CD4-positive, CD25-positive, alpha-beta regulatory T cell (primary cell): Measurements from ENCODE around the gene CBY2. TPM values are rescaled to one million over a fixed set of nuclear protein-coding genes. Genes with fewer than 3 reads are reported as not detected.
"Not testable (repeated sequence)": the region's sequence is repeated elsewhere in the genome, so short reads cannot be mapped to it uniquely, and the experiment has no call there.

ENCODE experiments used
- ATAC-seq, 2 donors: fragments of 150-1000 bp; cut with Tn5 transposase; one replicate each; pipeline ENCODE4 v1.10.0; 2021; ENCODE audit warnings: low read depth in 2 of 2, moderate number of reproducible peaks in 2 of 2, moderate library complexity in 1 of 2
- DNase-seq, 3 donors: peaks; one replicate each; pipeline versions ENCODE4 v3.0.0 to v3.0.0-alpha.2; 2012 to 2022; ENCODE audit warnings: mixed read lengths in 1 of 3
- H3K27ac ChIP-seq: one replicate; pipeline ENCODE4 v1.7.0; 2013; ENCODE audit warnings: mild to moderate bottlenecking, low read length; ENCODE audit not compliant: insufficient read depth, poor library complexity, severe bottlenecking
- H3K27me3 ChIP-seq: one replicate; pipeline ENCODE4 v1.7.0; 2013; ENCODE audit warnings: low read length; ENCODE audit not compliant: control insufficient read depth, insufficient read depth
- H3K36me3 ChIP-seq: one replicate; pipeline ENCODE4 v1.7.0; 2013; ENCODE audit warnings: mild to moderate bottlenecking, low read length, moderate library complexity; ENCODE audit not compliant: control insufficient read depth, insufficient read depth
- H3K4me1 ChIP-seq: 2 replicates; pipeline ENCODE4 v1.7.0; 2013; ENCODE audit warnings: mild to moderate bottlenecking, low read length; ENCODE audit not compliant: insufficient read depth, control insufficient read depth, poor library complexity, severe bottlenecking
- H3K4me3 ChIP-seq: one replicate; pipeline ENCODE4 v1.7.0; 2013; ENCODE audit warnings: low read depth, mild to moderate bottlenecking, low read length, moderate library complexity
- H3K9me3 ChIP-seq, 2 experiments: 1 replicate in 1 of 2; 2 replicates in 1 of 2; pipeline ENCODE4 v1.7.0; 2013; ENCODE audit warnings: low read length in 2 of 2, mild to moderate bottlenecking in 1 of 2, moderate library complexity in 1 of 2; ENCODE audit not compliant: control insufficient read depth in 2 of 2
- H3K27ac Mint-ChIP-seq, 3 donors: one replicate each; pipeline ENCODE4 v1.8.0; 2020 to 2022; ENCODE audit warnings: mild to moderate bottlenecking in 3 of 3, mixed read lengths in 3 of 3, moderate library complexity in 2 of 3
- H3K27me3 Mint-ChIP-seq: one replicate; pipeline ENCODE4 v1.8.0; 2022; ENCODE audit warnings: mild to moderate bottlenecking, mixed read lengths
- H3K36me3 Mint-ChIP-seq: one replicate; pipeline ENCODE4 v1.8.0; 2020; ENCODE audit warnings: mixed read lengths
- H3K4me1 Mint-ChIP-seq, 4 donors: one replicate each; pipeline ENCODE4 v1.8.0; 2020 to 2022; ENCODE audit warnings: mixed read lengths in 4 of 4, mild to moderate bottlenecking in 1 of 4
- H3K4me3 Mint-ChIP-seq, 4 donors: one replicate each; pipeline ENCODE4 v1.8.0; 2020 to 2022; ENCODE audit warnings: mild to moderate bottlenecking in 4 of 4, mixed read lengths in 4 of 4, moderate library complexity in 3 of 4
- H3K9me3 Mint-ChIP-seq, 7 donors: one replicate each; pipeline ENCODE4 v1.8.0; 2020 to 2022; ENCODE audit warnings: mixed read lengths in 7 of 7, mild to moderate bottlenecking in 3 of 7, moderate library complexity in 2 of 7
- polyA plus RNA-seq, 4 donors: library from polyadenylated mRNA; unstranded; fragments of 300-500 nt; fragmentation: Illumina TruSeq; gene quantifications; one replicate each; pipeline ENCODE4 v1.2.3, GENCODE V29; 2021
- total RNA-seq: library from RNA; stranded (reverse); gene quantifications from one replicate; pipeline ENCODE4 v1.2.3, GENCODE V29; 2022

Gene CBY2
- total and polyA plus RNA-seq, 5 donors from 2014 or later, result 0.16 to 0.96 (median 0.40) TPM

- no peak overlapping the region for H3K27ac Mint-ChIP-seq
- no peaks in the 10 kb centered on the region for H3K27me3 ChIP-seq
- peaks cover 11% of the 10 kb centered on the region for H3K27me3 Mint-ChIP-seq
- H3K27ac ChIP-seq, result no peak overlapping the region
- H3K4me1 ChIP-seq, result no peaks in the 10 kb centered on the region
- H3K9me3 Mint-ChIP-seq, result peaks cover 0 to 2% (median 0%) of the 10 kb centered on the region in 7 donors
- no peak overlapping the region for H3K4me3 Mint-ChIP-seq
- ATAC-seq (no peak), DNase-seq (no peak)
- no peaks in the 10 kb centered on the region for H3K36me3 Mint-ChIP-seq
- H3K4me1 Mint-ChIP-seq, result no peaks in the 10 kb centered on the region
- H3K9me3 ChIP-seq, result no peaks in the 10 kb centered on the region
- H3K4me3 ChIP-seq, result no peak overlapping the region
- H3K36me3 ChIP-seq, result no peaks in the 10 kb centered on the region
These were observed 49.8 kb downstream of the CBY2 start for GRCh38 chr13:45751885-45752284.

- Mint-ChIP-seq H3K4me3 (no peak overlapping the region), H3K9me3 (peaks cover 0 to 3% (median 1%) of the 10 kb centered on the region in 7 donors), H3K4me1 (no peaks in the 10 kb centered on the region), H3K27ac (no peak overlapping the region), H3K27me3 (peaks cover 11% of the 10 kb centered on the region), H3K36me3 (no peaks in the 10 kb centered on the region)
- ATAC-seq, result no peak
- Histone ChIP-seq H3K9me3 (peaks cover 0 to under 1% of the 10 kb centered on the region in 2 experiments), H3K36me3 (no peaks in the 10 kb centered on the region), H3K4me3 (no peak overlapping the region), H3K27ac (no peak overlapping the region), H3K4me1 (no peaks in the 10 kb centered on the region), H3K27me3 (no peaks in the 10 kb centered on the region)
- DNase-seq, result no peak
These were observed 50.4 kb downstream of the CBY2 start for GRCh38 chr13:45752510-45752909.

GRCh38 chr13:45756498-45756897 lies 54.4 kb downstream of the CBY2 start:
- not testable (repeated sequence) for DNase-seq, H3K27ac ChIP-seq

GRCh38 chr13:45757589-45757988 lies 55.5 kb downstream of the CBY2 start:
- H3K9me3 ChIP-seq, H3K4me3 ChIP-seq, ATAC-seq, H3K4me3 Mint-ChIP-seq, H3K36me3 Mint-ChIP-seq, H3K27me3 ChIP-seq, DNase-seq, H3K4me1 ChIP-seq, H3K27ac ChIP-seq, H3K36me3 ChIP-seq, H3K27ac Mint-ChIP-seq, H3K27me3 Mint-ChIP-seq, H3K4me1 Mint-ChIP-seq: not testable (repeated sequence)
- H3K9me3 Mint-ChIP-seq, result peaks cover 0 to 14% (median 7%) of the 10 kb centered on the region in 7 donors

More at GRCh38 chr13:45756498-45756897, 54.4 kb downstream of the CBY2 start:
- H3K4me1 Mint-ChIP-seq, H3K27me3 Mint-ChIP-seq, H3K36me3 Mint-ChIP-seq, ATAC-seq, H3K4me3 Mint-ChIP-seq, H3K27ac Mint-ChIP-seq, H3K4me1 ChIP-seq, H3K36me3 ChIP-seq, H3K4me3 ChIP-seq, H3K27me3 ChIP-seq, H3K9me3 ChIP-seq: not testable (repeated sequence)
- peaks cover 0 to 14% (median 7%) of the 10 kb centered on the region in 7 donors for H3K9me3 Mint-ChIP-seq

GRCh38 chr13:45763419-45763818 lies 61.3 kb downstream of the CBY2 start:
- Histone ChIP-seq H3K4me3 (no peak overlapping the region), H3K27ac (no peak overlapping the region), H3K4me1 (no peaks in the 10 kb centered on the region), H3K9me3 (no peaks in the 10 kb centered on the region), H3K36me3 (no peaks in the 10 kb centered on the region), H3K27me3 (peaks cover 2% of the 10 kb centered on the region)
- Mint-ChIP-seq H3K27me3 (peaks cover 13% of the 10 kb centered on the region), H3K4me3 (no peak overlapping the region), H3K9me3 (peaks cover 0 to 8% (median 2%) of the 10 kb centered on the region in 7 donors), H3K27ac (no peak overlapping the region), H3K36me3 (peaks cover 4% of the 10 kb centered on the region), H3K4me1 (peaks cover 0 to under 1% (median 0%) of the 10 kb centered on the region in 4 donors)
- no peak for ATAC-seq
- no peak for DNase-seq

Other genes with a start within 250 kb of the CBY2 start
- 48.9 TPM for gene COG3, start 237.4 kb upstream of the CBY2 start, total RNA-seq
- gene COG3, start 237.4 kb upstream of the CBY2 start, polyA plus RNA-seq, result 10 to 100 TPM; 18.0 to 34.8 (median 29.3) TPM
- not detected for gene ERICH6B, start 86.6 kb upstream of the CBY2 start, total RNA-seq
- under 1 TPM in 1 of 4 donors, not detected in 3; 0.38 TPM for gene ERICH6B, start 86.6 kb upstream of the CBY2 start, polyA plus RNA-seq
- not detected for gene SIAH3, start 149.4 kb downstream of the CBY2 start, total RNA-seq
- under 1 TPM in 1 of 4 donors, not detected in 3; 0.03 TPM for gene SIAH3, start 149.4 kb downstream of the CBY2 start, polyA plus RNA-seq